Renal pelvis (tissue), 12 donors: ENCODE results near the gene SFTPA2. TPM values are rescaled to one million over a fixed set of nuclear protein-coding genes. Genes with fewer than 3 reads are reported as not detected.
"Not testable (repeated sequence)": the region's sequence is repeated elsewhere in the genome, so short reads cannot be mapped to it uniquely, and the experiment has no call there.

Experiments
- DNase-seq: peaks from one replicate; pipeline ENCODE4 v3.0.0-alpha.2; 2013
- long read RNA-seq, 16 experiments: transcript quantifications; one replicate each; lab custom pipeline, GENCODE V29; 2026
- polyA plus RNA-seq, 3 donors: library from polyadenylated mRNA; unstranded; fragments of 120-200 nt; gene quantifications; one replicate each; pipeline ENCODE4 v1.2.1, GENCODE V29; 2013; ENCODE audit not compliant: insufficient read length in 3 of 3

The SFTPA2 gene
- polyA plus RNA-seq: under 1 TPM in 2 of 3 donors, not detected in 1; 0.13 TPM
- long read RNA-seq, donor 1: 0 reads
- long read RNA-seq, donor 2: 0 reads
- long read RNA-seq, donor 3: 0 reads
- long read RNA-seq, donor 4: 0 reads
- long read RNA-seq, donor 5: 0 reads
- long read RNA-seq, donor 6: 0 reads
- long read RNA-seq, donor 7: 0 reads
- long read RNA-seq, donor 8: 0 reads
- long read RNA-seq, donor 9: 0 reads
- long read RNA-seq, donor 10: 0 reads
- long read RNA-seq, donor 11: 0 reads
- long read RNA-seq, donor 12: 0 reads
- long read RNA-seq, donor 13: 0 reads
- long read RNA-seq, donor 14: 0 reads
- long read RNA-seq, donor 15: 0 reads
- long read RNA-seq, donor 16: 0 reads

DNA sequence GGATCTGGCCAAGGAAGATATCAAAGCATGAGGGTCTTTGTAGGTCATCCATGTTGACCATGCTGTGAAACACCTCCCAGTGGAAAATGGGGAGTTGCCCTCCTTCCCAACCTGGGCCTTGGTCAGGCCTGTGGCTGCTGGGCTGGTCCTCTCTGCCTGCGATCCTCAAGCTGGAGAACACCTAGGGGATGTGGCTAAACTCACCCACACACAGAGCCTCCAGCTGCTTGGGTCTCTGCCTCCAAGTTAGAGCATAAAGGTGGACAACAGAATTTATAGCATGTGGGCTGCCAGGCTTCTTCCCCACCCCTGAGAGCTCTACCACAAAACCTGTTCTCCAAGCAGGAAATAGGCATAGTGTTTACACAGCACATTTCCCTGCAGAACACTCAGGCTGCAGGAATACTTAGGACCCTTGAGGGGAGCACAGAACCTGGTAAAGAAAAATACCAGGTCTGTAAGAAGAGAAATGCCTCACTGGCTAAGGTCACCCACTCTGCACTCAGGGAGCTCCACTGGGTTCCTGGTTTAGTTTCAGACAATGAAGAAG is at the start of gene SFTPA2:
TSS of gene SFTPA2 (minus strand) at position 248 of the 550 bp plus-strand sequence. CDS start 924 bp downstream, outside the sequence.
- no peak for DNase-seq

DNA sequence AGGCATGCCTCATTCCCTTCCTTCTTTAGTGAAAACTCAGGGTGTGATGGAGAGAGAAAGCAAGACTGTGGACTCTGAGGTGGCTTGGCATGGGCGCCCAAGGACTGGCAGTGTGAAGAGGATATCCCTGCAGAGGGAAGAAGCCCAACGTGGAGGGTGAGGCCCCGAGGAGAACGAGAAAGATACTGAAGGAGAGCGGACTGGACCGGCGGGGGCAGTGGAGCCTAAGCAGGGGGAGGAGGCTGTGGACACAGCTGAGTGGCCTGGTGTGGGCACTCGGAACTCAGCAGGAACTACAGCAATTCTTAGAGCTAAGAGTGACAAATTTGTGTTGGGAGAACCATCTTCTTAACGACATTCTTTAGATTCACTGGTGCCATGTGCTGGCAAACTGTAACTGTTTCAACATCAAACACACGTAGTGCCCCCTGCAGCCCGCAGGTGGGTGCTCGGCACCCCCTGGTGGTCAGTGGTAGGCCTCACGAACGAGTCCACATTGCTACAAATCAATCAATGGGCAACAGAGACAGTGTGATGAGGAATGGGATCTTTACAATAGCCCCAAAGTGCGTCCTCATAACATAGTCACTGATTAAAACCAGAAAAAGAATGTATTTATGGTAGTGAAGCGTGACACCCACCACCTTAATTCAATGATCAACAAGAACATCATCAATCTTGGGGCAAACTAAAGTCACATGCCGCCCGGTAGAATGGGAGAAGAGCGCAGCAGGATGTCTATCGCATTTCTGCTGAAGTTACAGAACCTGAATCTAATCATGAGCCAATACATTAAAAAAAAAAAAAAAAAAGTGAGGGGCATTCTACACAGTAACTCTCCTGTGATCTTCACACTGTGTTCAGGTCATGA is 48.5 kb upstream of the SFTPA2 start:
- DNase-seq: peak; percentile 1

DNA sequence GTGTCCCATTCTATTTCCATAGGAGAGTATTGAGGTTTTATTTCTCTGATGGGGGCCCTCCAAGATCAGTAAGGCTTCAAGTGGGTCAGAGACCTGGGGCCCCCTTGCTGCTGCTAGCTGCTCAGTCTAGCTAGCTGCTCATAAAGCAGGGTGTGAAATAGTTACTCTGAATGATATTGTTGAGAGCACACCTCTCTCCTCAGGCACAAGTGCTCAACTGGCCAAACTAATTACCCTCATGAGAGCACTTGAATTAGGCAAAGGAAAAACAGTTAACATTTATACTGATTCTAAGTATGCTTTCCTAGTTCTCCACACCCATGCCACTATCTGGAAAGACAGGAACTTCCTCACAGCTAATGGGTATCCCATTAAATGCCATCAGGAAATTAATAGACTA is 45.1 kb upstream of the SFTPA2 start:
- no peak for DNase-seq

DNA sequence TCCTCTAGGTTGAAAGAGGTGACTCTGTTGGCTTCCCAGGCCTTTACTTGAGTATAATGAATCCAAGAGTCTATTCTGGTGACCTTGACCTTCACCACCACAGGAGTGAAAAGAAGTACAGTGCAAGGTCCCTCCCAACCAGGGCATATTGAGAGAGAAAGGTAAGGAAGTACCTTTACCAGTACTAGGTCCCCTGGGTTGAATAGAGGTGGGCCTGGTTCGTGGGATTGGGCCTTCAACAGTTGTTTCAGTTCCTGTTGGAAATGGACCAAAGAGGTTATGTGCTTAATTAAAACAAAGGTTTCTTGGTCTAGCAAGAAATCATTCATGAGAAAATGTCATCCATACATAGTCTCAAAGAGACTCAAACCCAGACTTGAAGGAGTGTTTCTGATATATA is 44.1 kb upstream of the SFTPA2 start:
- DNase-seq: no peak

DNA sequence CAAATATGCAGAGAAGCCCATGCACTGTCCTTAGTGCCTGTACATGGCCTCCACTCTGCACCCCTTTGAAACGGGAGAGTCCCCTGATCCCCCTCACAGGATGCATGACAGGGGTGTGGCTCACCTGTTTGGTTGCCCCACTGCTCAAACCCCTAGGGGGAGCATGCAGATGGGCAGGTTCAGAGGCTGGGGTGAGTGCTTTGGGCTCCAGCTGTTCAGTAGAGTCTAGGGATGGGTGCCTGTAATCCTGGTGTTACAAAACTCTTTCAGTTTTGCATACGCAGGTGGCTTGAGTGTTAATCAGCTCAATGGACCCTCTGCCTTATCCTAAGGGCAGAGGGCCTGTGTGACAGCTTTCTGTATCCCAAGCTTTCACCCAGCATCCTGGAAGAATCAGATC is 42.7 kb upstream of the SFTPA2 start:
- no peak for DNase-seq

DNA sequence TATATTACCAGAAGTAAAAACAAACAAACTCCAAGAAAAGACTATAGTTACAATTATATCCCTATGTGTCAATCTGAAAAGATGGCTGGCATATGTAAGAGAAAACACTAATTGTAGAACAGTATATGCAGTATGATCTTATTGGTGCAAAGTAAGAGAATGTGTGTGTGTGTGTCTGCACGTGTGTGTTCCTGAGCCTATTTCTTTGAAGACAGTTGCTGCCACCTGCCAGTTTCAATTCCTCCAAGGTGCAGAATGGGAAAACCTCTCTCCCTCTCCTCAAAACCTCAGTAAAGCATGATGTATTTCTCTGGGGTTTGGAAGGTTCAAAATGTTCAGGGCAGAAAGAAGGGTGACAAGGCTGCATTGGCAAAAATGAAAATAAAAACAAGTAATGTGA is 41.7 kb upstream of the SFTPA2 start:
- DNase-seq: no peak

DNA sequence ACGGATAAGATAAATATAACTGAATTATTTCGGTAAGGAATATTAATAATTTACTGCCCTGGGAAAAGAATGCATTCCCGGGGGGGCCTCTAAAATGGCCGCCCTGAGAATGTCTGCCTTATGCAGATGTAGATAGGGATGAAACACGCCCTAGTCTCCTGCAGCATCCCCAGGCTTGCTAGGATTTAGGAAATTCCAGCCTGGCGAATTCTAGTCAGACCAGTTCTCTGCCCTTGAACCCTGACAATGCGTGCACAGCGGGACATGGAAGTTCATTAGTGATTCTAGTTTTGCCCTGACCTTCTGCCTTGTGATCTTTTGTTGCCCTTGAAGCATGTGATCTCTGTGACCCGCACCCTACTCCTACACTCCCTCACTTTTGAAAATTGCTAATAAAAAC is 39.4 kb upstream of the SFTPA2 start:
- not testable (repeated sequence) for DNase-seq

DNA sequence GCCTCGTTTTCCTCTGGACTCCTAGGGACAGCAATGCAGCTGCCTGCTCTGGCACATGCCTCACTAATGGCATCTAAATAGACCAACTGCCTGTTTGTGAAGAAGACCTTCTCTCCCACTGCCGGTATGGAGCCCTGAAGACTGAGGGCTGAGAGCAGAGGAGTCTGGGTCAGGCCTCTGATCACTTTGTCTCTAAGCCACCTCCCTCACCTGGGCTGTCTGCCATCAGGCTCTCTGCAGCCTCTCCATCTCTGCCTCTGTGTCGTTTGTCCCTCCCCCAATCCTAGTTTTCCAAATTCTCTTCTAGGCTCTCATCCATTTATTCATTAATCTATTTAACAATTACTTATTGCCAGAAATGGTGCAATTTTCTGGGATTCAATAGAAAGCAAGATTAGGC is 35.3 kb upstream of the SFTPA2 start:
- DNase-seq: no peak

DNA sequence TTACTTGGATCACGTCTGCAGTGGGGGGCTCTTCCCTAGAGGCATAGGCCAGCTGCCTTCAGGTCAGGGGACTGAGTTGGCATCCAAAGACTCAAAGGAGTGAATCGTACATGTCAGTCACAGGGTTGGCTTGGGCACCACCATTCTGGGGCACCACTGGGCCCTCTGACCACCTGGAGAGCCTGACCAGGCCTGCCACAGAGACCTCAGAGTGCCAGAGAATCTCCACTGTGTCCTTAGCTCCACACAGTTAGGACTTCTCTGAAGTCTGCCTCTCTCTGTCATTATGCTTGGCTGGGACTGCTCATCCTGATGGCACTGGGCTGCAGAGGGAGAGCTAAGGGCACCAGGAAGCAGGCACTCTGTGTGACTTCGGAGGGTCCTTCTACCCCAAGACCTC is 34.4 kb upstream of the SFTPA2 start:
- DNase-seq: not testable (repeated sequence)

DNA sequence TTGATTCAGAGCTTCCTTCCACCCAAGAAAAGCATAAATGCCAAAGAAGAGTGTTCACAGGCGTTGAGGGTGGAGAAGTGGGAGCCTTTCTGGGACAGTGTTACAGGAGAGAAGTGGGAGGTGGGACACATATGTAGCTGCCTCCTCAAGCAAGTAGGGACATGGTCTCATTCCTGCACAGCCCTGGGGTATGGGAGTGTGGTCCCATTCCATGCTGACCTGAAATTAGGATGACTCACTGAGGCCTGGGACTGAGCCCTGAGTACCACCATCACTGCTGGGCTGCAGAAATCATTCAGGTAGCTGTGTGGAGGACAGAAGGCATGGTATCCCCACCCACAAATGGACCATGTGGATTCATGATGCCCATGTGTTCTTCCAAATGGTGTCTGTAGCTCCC is 33.2 kb upstream of the SFTPA2 start:
- no peak for DNase-seq

DNA sequence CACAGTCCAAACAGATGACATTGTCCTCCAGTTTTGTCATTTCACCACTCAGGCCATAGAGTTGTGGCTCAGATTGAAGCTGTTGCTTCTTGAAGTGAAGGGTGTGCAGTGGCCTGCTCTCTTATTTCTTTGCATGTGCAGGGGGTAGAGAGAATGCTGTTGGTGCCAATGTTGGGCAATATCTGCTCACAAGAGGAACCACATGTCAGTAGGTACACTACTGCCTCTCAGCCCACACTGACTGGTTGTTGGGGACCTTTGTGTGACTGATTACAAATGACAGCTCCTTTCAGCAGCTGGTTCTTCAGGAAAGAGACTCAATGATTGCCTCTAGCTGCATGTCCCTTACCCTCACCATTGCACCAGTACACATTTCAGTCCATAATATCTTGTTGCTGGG is 28.6 kb upstream of the SFTPA2 start:
- no peak for DNase-seq

DNA sequence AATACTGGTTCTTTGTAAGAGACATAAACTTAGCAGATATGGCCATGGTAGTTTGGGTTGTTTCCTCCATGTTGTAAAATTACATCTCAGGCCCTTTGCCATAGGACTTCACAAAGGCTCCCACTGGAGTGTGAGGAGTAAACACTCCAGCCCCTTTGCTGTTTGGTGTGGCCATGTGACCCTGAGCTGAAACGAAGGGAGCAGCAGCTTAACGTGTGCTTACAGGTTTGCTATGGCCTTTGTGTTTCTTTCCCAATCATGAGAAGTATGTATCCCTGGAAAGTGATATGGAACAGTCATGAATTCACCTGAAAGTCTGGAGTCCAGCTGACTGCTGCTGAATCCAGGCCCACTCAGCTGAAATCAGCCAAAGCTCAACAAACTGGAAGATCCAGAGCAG is 26.7 kb upstream of the SFTPA2 start:
- DNase-seq: no peak

DNA sequence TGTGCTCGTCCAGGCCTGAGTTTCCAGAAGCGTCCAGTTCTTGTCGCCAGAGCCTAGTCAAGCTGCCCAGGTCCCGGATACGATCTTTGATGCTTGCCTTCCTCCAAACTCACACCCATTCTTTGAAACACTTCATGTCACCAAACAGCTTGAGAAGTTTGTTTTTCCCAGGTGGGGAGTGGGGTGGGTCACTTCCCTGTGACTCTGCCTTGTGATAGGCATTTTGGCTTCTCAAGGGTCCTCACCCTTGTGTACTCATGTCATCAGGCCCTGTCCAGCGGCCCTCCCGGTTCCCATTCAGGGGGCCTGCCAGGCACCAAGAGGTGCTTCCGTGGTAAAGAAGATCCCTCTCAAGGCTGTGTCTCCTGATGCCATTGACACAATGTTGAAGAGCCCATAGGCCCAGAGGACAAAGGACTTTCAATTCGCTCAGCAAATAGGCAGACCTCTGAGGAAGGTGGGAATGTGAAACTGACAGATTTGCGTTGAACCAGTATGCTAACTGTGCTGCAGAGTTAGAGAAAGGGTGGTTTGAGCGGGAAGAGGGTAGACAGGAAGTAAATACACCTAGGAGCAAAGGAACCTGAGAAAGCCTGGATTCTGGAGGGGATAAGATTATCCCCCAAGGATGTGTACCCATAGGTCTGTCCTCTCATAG is 25.8 kb upstream of the SFTPA2 start:
- DNase-seq: no peak

DNA sequence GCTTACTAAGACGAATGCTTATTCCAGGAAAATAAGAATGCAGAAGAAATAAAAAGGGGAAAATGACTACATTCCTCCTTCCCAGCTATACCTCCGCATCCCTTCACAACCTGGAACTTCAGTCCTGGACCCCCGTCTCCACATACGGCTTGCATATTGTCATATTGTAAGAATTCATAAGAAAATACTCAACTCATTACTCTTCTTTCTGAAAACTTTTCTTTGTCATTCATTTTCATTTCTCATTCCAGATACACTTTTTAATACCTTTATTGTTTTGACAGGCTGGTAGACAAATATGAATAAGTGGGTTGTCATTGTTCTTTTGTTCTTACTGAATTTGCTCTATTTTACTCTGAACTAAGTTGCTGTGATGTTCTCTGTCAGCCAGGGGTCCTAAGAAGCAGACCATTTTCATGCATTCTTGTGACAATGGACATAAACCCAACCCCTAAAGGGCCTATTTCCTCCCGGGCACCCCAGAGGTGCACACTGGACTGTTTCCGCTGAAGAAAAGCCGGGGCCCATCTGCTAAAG is 23.3 kb upstream of the SFTPA2 start:
- DNase-seq: no peak

DNA sequence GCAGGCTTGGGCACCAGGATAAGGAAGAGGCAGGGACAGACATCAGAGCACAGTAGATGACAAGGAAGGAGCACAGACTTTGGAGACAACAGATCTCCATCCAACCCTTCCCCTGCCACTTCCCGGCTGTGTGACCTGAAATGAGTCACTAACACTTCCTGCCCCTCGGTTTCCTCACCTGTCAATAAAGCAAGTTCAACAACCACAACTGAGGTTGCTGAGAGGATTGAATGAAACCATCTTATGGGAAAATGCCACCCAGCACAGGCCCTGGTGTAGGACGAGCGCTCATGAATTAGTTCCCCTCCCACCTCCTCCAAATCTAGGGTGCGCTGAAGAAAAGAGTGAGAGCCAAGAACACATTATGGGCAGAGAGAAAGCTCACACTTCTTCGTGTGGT is 22.7 kb upstream of the SFTPA2 start:
- DNase-seq: not testable (repeated sequence)

DNA sequence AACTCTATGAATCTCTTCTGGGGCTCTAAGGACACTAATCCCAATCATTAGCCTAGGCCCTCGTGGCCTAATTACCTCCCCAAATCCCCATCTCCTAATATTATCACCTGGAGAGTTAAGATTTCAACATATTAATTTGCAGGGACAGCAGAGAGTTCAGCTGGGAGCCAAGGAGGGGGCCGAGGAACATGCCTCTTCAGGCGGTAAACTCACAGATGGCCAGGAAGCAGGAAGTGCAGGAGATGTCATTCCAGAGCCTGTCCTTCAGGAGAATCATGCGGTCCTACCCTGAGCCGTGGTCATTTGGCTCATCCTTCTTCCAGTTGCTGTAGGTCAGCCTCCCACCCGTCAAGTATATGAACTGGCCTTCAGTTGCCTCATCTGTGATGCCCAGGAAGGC is 21.9 kb upstream of the SFTPA2 start:
- no peak for DNase-seq

DNA sequence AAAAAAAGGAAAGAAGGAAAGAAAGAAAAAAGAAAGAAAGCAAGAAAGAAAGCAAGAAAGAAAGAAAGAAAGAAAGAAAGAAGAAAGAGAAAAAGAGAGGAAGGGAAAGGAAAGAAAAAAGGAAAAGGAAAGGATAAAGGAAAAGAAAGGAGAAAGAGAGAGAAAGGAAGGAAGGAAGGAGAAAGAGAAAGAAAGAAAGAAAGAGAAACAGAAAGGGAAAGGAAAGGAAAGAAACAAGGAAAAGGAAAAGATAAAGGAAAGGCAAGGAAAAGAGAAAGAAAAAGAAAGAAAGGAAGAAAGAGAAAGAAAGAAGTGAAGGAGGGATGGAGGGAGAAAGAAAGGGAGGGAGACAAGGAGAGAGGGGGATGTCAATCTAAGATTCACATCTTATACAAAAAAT is 20.8 kb upstream of the SFTPA2 start:
- DNase-seq: no peak

DNA sequence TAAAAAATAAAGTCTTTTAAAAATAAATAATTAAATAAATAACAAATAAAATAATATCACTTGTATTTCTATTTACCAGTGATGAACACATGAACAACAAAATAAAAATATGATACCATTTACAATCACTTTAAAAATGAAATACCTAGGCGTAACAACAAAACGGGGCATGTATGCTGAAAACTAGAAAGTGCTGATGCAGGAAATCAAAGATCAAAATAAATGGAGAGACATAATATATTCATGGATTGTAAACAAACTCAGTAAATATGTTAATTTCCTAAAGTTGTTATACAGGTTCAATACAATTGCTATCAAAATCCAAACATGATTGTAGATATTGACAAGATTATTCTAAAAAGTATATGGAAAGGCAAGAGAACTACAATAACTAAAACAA is 19.2 kb upstream of the SFTPA2 start:
- DNase-seq: no peak

DNA sequence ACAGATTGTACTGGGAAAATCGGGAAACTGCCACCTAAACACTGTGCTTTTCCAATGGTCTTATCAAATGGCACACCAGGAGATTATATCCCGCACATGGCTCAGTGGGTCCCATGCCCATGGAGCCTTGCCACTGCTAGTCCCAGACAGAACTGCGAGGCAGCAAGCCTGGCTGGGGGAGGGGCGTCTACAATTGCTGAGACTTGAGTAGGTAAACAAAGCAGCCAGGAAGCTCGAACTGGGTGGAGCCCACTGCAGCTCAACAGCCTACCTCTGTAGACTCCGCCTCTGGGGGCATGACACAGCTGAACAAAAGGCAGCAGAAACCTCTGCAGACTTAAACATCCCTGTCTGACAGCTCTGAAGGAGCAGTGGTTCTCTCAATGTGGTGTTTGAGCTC is 10.4 kb upstream of the SFTPA2 start:
- DNase-seq: not testable (repeated sequence)

DNA sequence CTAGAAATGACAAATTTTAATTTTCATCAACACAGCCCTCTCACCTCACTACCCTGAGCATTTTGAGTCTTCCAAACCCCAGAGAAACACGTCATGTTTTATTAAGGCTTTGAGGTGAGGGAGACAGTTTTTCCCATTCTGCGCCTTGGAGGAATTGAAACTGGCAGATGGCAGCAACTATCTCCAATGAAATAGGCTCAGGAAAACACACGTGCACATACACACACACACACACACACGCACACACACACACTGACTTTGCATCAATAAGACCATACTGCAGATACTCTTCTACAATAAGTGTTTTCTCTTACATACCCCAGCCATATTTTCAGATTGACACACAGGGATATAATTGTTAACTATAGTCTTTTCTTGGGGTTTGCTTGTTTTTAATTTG is 3.2 kb upstream of the SFTPA2 start:
- DNase-seq: no peak

DNA sequence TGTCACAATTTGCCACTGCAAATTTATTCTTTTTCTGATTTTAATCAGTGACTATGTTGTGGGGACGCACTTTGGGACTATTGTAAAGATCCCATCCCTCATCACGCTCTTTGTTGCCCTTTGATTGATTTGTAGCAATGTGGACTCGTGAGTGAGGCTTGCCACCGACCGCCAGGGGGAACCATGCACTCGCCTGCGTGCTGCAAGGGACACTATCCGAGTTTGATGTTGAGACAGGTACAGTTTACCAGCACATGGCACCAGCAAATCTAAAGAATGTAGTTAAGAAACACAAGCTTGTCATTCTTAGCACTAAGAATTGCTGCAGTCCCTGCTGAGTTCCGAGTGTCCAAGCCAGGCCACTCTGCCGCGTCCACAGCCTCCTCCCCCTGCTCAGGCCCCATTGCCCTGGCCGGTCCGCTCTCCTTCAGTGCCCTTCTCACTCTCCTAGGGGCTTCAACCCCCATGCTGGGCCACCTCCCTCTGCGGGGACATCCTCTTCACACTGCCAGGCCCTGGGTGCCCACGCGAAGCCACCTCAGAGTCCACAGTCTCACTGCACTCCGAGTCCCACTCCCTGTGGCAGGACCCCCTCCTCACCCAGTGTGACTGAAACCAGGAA is 2.0 kb upstream of the SFTPA2 start:
- peak; percentile 57 for DNase-seq

DNA sequence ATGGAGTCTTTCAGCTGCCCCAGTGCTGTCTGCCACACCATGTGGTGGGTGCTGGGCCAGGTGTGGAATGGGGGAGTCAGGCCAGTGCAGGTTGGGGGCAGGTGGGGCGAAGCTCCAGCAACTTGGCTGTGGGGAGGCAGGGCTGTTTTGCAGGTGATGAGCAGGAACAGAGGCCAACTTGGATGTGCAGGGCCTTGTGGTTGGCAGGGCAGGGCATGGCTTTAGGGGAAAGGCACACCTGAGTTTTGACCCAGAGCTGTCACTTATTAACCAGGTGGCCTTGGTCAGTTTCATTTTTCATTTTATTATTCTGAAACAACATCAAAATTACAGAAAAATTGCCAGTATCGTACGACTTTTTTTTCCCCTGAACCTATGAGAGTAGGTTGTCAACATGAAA is 1.1 kb upstream of the SFTPA2 start:
- no peak for DNase-seq
